AG04449 (cell line): ENCODE data around the gene SIGLEC8.
"Not testable (repeated sequence)": the region's sequence is repeated elsewhere in the genome, so short reads cannot be mapped to it uniquely, and the experiment has no call there.

Experiments
- CTCF ChIA-PET: fragments of 350-600 bp; formaldehyde crosslinking; extraction: SDS; loops from one replicate; lab custom pipeline; 2021; ENCODE audit warnings: antibody characterized with exemption; lab: Yijun Ruan, JAX
- POLR2A ChIA-PET: fragments of 400-600, 350-600 bp; formaldehyde crosslinking; extraction: SDS; loops from one replicate; lab custom pipeline; 2020; ENCODE audit warnings: antibody characterized with exemption, inconsistent platforms; lab: Yijun Ruan, JAX
- DNase-seq: peaks from one replicate; pipeline ENCODE4 v3.0.0-alpha.2; 2010; ENCODE audit warnings: low read depth, low spot score
- H3K4me3 ChIP-seq: 2 replicates; pipeline ENCODE4 v1.5.1; 2011; ENCODE audit warnings: low read depth, mild to moderate bottlenecking, control low read depth, low read length
- CTCF ChIP-seq: IDR thresholded peaks from one replicate; pipeline ENCODE4 v1.5.1; 2011; ENCODE audit warnings: mild to moderate bottlenecking, moderate library complexity, low read length, control low read depth, inconsistent platforms; ENCODE audit not compliant: insufficient read depth; ENCODE audit errors: missing control alignments

The SIGLEC8 gene

GRCh38 chr19:51501594-51502263, 43.5 kb upstream of the SIGLEC8 start, which contains the start of gene SIGLEC12:
Gene SIGLEC12 (minus strand): TSS chr19:51501800. CDS start chr19:51501733, 67 bp downstream.
- no peak for DNase-seq
- H3K4me3 ChIP-seq, result no peak within 1 kb of the TSS
- ChIA-PET POLR2A (no interaction called here), CTCF (no interaction called here)
- TF ChIP-seq CTCF, result no peak

DNA sequence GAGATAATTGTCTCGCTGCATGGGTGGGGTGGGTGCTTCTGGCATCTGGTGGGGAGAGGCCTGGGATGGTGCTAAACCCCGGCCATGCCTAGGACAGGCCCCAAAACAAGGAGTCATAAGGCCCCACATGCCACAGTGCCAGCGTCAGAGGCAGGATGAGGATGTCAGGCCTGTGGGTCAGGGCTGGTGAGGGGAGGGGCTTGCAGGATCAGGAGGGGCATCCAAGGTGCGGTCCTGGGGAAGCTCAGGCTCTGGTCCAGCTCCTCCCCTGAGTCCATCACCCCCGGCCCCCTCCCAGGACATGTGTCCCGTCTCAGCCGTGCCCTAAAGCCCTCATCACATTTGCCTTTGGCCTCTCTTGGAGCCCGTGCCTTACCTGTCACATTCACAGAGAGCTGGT, 42.7 kb upstream of the SIGLEC8 start:
- CTCF ChIA-PET, DNase-seq, H3K4me3 ChIP-seq, POLR2A ChIA-PET: not testable (repeated sequence)

- no peak for DNase-seq
- H3K4me3 ChIP-seq, result no peak overlapping the region
- no peak for TF ChIP-seq CTCF
- CTCF ChIA-PET, result interaction anchor here (0.9 kb wide), 1 partner anchor 23 kb away, joined by 3 read pairs; no protein-coding TSS in a partner anchor
- POLR2A ChIA-PET, result no interaction called here
Observed at GRCh38 chr19:51497666-51498065, 39.4 kb upstream of the SIGLEC8 start.

- TF ChIP-seq CTCF, result no peak
- CTCF ChIA-PET, result no interaction called here
- H3K4me3 ChIP-seq, result no peak overlapping the region
- POLR2A ChIA-PET, result no interaction called here
- no peak for DNase-seq
Observed at GRCh38 chr19:51493776-51494175, 35.5 kb upstream of the SIGLEC8 start.

DNA sequence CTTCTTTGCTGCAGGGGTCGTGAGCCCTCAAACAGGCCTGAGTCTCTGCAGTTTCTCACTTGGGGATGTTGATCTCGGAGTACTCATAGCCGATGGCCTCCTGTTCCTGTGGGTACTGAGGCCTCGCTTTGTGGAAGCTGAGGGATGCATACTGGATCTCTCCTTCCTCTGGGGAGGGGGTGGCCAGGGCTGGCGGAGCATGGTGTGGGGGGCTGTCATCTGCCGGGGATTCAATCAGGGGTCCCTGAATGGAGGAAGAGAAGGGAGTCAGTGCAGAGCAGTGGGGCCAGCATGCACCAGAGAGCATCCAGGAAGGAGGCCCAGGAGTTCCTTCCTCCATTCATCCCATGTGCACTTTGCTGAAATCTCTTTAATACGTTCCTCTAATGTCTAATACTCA, 33.3 kb upstream of the SIGLEC8 start:
- TF ChIP-seq CTCF, result no peak

GRCh38 chr19:51490676-51491075, 32.4 kb upstream of the SIGLEC8 start:
- DNase-seq, result no peak
- no peak overlapping the region for H3K4me3 ChIP-seq
- TF ChIP-seq CTCF, result no peak
- ChIA-PET POLR2A (no interaction called here), CTCF (no interaction called here)

More for the DNA sequence above, 33.3 kb upstream of the SIGLEC8 start:
- DNase-seq, result no peak
- ChIA-PET CTCF (interaction anchor here (0.9 kb wide), 1 partner anchor 22 kb away, joined by 4 read pairs; no protein-coding TSS in a partner anchor), POLR2A (no interaction called here)
- no peak overlapping the region for H3K4me3 ChIP-seq

GRCh38 chr19:51489113-51489512, 30.9 kb upstream of the SIGLEC8 start:
- no peak overlapping the region for H3K4me3 ChIP-seq
- no peak for DNase-seq
- ChIA-PET CTCF (interaction anchor here (1.5 kb wide), 1 partner anchor 16 kb away, joined by 4 read pairs; no protein-coding TSS in a partner anchor), POLR2A (no interaction called here)
- TF ChIP-seq CTCF, result no peak
